Lower leg skin (tissue), 3 donors: ENCODE measurements around the gene PLEKHG4.

Source experiments
- CTCF ChIP-seq, 3 donors: fragments of 450-650 bp; IDR thresholded peaks; one replicate each; pipeline ENCODE4 v1.5.1; 2016; ENCODE audit warnings: antibody characterized with exemption in 3 of 3, mild to moderate bottlenecking in 3 of 3, moderate library complexity in 2 of 3
- POLR2A ChIP-seq, 2 donors: fragments of 450-650 bp; IDR thresholded peaks; one replicate each; pipeline ENCODE4 v1.6.1; 2016 to 2017; ENCODE audit warnings: antibody characterized with exemption in 2 of 2, mild to moderate bottlenecking in 1 of 2, moderate library complexity in 1 of 2

DNA sequence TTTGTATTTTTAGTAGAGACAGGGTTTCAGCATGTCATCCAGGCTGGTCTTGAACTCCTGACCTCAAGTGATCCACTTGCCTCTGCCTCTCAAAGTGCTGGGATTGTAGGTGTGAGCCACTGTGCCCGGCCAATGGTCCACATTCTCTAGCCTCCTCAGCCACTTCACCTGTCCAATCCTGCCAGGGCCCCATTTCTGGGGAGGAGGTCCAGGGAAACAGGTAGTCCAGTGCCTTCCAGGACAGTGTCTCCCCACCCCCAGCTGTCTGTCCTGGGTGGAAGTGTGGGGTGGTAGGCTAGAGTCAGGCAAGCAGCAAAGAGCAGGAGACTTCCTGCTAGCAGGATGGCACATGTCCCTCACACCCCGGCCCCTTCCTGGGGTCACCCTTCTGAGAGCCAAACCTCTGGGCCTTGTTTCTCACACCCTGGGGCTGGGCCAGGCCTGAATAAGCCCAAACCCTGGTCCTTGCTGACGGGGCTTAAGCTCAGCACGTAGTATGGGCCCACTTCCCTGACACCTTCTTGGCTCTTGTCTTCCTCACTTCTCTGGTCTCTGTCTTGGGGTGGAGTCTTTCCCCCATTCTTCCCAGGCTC, 37.1 kb upstream of the PLEKHG4 start:
- TF ChIP-seq CTCF (IDR thresholded peaks at IDR 0.05): no peak
- no peak for TF ChIP-seq POLR2A (IDR thresholded peaks at IDR 0.05)
